ENCODE data around the gene SLC16A10.
"Not testable (repeated sequence)": the region's sequence is repeated elsewhere in the genome, so short reads cannot be mapped to it uniquely, and the experiment has no call there.

The SLC16A10 gene

GRCh38 chr6:111132669-111133068, 45.4 kb downstream of the SLC16A10 start:
- peak in 2 of 3 experiments; percentile 1 to 56 for DNase-seq

- not testable (repeated sequence) for DNase-seq
Measured at GRCh38 chr6:111134236-111134869, 47.0 kb downstream of the SLC16A10 start.

DNA sequence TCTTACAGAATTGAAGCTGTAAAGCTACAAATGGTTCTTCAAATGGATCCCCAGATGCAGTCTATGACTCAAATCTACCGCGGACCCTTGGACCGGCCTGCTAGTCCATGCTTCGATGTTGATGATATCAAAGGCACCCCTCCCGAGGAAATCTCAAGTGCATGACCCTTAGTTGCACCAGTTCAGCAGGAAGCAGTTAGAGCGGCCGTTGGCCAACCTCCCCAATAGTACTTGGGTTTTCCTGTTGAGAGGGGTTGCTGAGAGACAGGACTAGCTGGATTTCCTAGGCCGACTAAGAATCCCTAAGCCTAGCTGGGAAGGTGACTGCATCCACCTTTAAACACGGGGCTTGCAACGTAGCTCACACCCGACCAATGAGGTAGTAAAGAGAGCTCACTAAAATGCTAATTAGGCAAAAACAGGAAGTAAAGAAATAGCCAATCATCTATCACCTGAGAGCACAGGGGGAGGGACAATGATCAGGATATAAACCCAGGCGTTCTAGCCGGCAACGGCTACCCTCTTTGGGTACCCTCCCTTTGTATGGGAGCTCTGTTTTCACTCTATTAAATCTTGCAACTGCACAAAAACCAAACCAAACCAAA, 50.3 kb downstream of the SLC16A10 start:
- not testable (repeated sequence) for DNase-seq

GRCh38 chr6:111147440-111147839, 60.1 kb downstream of the SLC16A10 start:
- DNase-seq = no peak

DNA sequence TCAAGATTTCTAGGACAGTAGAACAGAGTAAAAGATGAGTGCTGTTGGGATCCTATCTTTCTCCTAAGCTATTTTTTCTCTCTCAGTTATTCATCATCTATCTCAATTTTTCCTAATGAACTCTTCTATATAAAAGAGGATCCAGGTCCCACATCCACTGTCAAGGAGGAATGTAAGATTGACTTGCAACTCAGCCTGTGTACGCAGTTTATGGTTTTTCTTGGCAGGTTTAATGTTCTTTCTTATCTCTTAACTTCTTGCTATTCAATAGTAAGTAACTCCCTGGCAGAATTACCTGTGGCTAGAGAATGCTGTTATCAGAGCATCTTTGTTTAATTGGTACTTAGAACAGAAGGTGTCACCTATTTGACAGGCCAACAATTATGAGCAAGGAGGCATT, 60.8 kb downstream of the SLC16A10 start:
- DNase-seq = no peak

- DNase-seq = peak in 1 of 3 experiments; percentile 5
Measured at GRCh38 chr6:111150577-111150976, 63.3 kb downstream of the SLC16A10 start.

DNA sequence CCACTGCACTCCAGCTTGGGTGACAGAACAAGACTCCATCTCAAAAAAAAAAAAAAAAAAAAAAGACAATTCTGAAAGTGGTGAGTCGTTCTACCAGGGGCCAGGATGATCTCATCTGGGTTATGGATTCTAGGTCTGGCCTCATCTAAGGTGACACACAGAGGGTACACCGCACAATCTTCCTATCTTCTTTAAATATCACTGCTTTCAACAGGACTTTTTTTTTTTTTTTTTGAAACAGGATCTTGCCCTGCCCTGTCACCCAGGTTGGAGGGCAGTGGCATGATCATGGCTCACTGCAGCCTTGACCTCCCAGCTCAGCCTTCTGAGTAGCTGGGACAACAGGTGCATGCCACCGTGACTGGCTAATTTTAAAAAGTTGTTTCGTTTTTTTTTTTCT, 67.7 kb downstream of the SLC16A10 start:
- no peak for DNase-seq

GRCh38 chr6:111157412-111157811, 70.1 kb downstream of the SLC16A10 start:
- DNase-seq = no peak

GRCh38 chr6:111159633-111160032, 72.3 kb downstream of the SLC16A10 start:
- DNase-seq = no peak

DNA sequence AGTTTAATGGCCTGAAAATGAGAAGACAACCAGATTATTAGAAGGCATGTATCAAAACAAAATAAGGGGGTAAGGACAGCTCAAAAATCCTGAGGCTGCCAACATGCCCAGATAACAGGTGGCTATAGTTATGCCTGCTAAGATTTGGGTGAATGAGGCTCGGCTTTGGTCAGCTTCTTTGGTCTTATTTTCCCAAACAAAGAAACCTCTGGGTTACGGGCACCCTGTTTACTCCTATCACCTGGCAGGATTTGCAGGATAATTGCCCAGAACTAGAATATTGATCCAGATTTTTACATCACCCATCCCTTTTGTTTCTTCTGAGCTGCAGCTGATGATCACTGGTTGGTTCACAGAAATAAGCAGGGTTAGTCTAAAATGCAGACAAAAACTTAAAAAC, 74.3 kb downstream of the SLC16A10 start:
- DNase-seq = no peak

DNA sequence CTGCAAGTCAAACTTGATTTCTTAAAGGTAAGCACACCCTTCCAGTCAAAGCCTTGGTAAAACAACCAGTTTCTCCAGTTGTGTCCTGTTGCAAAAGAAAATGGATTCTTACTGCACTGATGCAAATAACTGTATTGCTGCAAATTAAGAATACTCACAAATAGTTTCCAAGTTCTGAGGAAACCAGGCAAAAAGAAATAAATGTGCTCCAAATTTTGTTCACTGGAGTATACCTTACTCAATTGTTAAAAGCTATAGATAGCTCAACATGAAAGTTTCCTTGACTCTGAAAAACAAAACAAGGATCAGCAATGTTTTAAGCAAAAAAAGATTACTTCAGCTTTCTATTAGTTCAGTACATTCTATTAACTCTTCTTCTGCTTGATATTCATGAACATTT, 75.2 kb downstream of the SLC16A10 start:
- DNase-seq = peak in 1 of 3 experiments; percentile 2

DNA sequence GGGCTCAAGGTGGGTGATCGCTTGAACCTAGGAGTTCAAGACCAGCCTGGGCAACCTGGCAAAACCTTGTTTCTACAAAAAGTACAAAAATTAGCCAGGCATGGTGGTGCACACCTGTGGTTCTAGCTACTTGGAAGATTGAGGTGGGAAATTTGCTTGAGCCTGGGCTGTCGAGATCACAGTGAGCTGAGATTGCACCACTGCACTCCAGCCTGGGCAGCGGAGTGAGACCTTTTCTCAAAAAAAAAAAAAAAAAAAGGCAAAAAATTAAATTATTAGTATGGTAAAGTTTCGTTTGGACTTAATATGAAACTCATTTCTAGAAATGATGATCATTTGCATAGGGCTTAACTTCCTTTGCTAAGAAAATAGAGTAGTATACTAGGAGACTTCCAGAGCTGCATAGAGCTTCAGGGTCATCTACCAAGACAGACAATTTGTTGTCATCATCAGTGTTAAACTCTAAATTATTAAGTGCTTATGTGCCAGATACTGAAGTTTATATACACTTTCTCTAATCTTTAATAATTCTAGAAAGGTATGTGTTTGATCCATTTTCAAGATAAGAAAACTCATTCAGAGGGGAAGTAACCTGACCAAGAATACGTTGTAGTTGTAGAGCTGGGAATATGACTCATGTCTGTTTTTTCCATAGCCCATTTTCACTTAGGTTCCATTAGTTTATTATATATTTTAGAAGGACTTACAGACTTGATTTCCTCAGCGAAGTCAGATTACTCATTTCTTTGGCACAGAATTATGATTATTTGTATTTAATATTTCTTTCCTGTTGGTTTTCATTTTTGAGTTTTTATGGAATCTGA, 84.5 kb downstream of the SLC16A10 start:
- no peak for DNase-seq

DNA sequence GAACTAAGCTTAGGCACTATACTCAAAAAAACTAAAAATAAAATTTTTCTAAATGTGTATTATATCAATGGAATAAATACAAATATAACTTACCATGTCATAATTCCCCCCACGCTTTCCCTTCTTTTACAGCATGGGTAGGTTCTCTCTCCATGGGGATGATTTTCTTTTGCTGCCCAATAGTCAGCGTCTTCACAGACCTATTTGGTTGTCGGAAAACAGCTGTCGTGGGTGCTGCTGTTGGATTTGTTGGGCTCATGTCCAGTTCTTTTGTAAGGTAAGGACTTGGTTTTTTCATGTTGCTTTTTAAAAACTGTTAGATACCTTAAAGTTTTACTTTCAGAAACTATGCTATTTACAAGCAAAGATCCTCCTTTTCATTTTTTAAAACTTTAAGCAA, 85.3 kb downstream of the SLC16A10 start:
- DNase-seq = no peak

DNA sequence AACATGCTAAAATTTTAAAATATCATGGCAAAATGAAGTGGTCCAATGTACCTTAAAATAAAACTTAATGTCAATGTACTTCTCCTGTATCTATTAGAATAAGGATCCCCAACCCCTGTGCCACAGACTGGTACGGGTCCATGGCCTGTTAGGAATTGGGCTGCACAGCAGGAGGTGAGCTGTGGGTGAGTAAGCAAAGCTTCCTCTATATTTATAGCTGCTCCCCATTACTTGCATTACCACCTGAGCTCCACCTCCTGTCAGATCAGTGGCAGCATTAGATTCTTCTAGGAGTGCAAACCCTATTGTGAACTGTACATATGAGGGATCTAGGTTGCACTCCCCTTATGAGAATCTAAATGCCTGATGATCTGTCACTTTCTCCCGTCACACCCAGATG, 86.0 kb downstream of the SLC16A10 start:
- peak in 1 of 3 experiments; percentile 5 for DNase-seq

DNA sequence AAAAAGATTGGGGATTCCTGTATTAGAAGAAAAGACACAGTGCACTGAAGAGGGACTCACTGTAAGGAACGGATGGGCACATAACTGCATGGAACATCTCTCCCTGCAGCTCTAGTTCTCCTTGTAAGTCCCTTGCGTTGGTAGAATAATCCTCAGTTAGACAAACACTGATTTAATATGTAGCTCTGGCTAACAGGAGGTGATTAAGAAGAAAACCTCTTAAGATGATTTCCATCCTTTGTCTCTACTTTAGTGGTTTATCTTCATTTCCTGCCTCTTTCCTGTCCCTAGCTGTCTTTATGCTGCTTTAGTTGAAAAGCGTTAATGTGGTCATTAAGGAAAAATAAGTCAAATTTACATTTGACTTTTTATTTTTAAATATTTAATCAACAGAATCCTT, 86.6 kb downstream of the SLC16A10 start:
- no peak for DNase-seq

- DNase-seq = no peak
Measured at GRCh38 chr6:111175109-111175508, 87.8 kb downstream of the SLC16A10 start.

DNA sequence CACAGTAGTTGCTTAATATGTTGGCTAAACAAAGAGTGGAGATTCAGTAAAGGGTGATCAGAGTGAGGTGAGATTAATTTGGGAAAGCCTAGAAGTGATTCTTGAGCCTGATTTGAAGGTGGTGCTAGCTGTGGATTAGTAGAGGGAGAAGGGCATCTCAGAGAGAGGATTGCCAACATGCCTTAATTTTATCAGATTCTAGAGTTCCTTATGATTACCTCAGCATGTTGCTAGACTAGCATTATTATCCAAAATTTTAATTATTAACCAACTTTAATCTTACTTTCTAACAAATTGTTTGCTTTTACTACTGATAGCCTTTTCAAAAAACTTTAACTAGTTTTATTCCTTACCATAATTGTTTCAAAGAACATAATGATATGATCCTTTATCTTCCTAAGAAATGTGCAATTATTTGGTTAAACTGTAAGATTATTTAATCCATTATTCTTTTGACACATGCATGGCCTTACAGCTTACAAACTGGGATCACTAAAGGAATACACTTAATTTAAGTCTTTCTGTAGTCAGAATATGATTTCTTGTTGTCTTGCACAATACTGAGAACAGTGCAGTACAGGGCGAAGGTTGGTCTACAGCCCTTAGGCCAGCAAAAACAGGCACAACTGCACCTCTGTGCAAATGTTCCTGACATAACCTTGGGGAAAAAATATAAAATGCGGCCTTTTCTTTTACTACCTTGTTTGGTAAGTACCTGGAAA, 88.9 kb downstream of the SLC16A10 start:
- no peak for DNase-seq

GRCh38 chr6:111176760-111177099, 89.4 kb downstream of the SLC16A10 start:
- DNase-seq = no peak

DNA sequence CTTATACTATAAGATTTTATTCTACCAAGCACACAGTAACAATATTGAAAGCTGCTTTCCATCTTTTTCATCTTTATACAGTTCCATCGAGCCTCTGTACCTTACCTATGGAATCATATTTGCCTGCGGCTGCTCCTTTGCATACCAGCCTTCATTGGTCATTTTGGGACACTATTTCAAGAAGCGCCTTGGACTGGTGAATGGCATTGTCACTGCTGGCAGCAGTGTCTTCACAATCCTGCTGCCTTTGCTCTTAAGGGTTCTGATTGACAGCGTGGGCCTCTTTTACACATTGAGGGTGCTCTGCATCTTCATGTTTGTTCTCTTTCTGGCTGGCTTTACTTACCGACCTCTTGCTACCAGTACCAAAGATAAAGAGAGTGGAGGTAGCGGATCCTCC, 89.8 kb downstream of the SLC16A10 start:
- DNase-seq = no peak

DNA sequence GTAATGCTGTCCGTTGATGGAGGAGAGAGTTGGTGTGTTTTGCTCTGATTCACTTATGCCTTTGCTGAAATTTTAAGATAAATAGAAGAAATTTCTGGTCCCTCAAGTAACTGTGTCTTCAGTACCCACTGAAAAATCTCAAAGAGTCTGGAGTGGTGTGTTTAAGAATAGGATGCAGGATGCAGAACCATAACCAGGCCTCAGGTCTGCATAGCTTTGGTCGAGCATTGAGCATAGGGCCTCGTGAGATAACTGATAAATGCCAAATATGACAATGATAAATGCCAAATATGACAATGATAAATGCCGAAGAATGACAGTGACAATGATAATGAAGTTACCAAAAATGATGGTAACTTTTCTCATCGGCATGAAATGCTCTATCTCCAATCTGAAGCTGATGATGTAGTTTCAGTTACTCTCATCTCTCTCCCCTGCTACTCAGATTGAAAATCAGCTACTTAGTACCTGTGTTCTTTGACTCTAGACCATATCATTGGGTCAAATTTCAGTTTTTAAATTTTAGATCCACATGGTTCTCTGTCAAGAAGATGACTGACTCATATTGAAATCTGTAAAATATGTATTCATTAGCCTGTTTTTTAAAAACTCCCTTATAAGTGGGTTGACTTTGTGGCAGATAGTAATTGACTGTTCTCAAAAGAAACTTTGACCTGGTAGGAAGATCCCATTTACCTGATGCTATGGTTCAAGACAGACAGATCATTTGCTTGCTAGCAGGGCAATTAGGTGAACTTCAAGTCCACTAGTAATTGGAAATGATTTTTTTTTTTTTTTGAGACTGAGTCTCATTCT, 96.6 kb downstream of the SLC16A10 start:
- DNase-seq = no peak

- no peak for DNase-seq
Measured at GRCh38 chr6:111184827-111185532, 97.7 kb downstream of the SLC16A10 start.

GRCh38 chr6:111185954-111186353, 98.7 kb downstream of the SLC16A10 start:
- DNase-seq = peak in 1 of 3 experiments; percentile 24

Measured in NCI-H1417 (cell line).